CD14-positive monocyte (primary cell): Measurements from ENCODE around the gene SMG7. TPM values are rescaled to one million over a fixed set of nuclear protein-coding genes. Genes with fewer than 3 reads are reported as not detected.

Experiments
- DNase-seq, 3 donors: peaks; one replicate each; pipeline ENCODE4 v3.0.0-alpha.2; 2011 to 2022
- H2AFZ ChIP-seq: 2 replicates; pipeline ENCODE4 v1.6.0; 2012; ENCODE audit warnings: mild to moderate bottlenecking, low read depth, low read length, inconsistent platforms; ENCODE audit not compliant: insufficient read depth, poor library complexity, severe bottlenecking
- H3K27ac ChIP-seq, 2 donors: 1 replicate in 1 of 2; 2 replicates in 1 of 2; pipeline ENCODE4 v1.5.1; 2012 to 2013; ENCODE audit warnings: low read length in 2 of 2, control low read depth in 1 of 2, inconsistent platforms in 1 of 2, low read depth in 1 of 2, mild to moderate bottlenecking in 1 of 2
- H3K27me3 ChIP-seq, 2 donors: one replicate each; pipeline versions ENCODE4 v1.6.0 to v1.6.1; 2011 to 2013; ENCODE audit warnings: low read length in 2 of 2; ENCODE audit not compliant: control insufficient read depth in 2 of 2, insufficient read depth in 2 of 2
- H3K36me3 ChIP-seq, 2 donors: replicated peaks in 1 of 2; 1 replicate in 1 of 2; 2 replicates in 1 of 2; pipeline versions ENCODE4 v1.5.1 to v1.6.1; 2012 to 2013; ENCODE audit warnings: low read length in 2 of 2, control low read depth in 1 of 2, inconsistent platforms in 1 of 2, mild to moderate bottlenecking in 1 of 2; ENCODE audit not compliant: insufficient read depth in 2 of 2, control insufficient read depth in 1 of 2
- H3K4me1 ChIP-seq, 2 donors: 1 replicate in 1 of 2; 2 replicates in 1 of 2; pipeline versions ENCODE4 v1.5.1 to v1.6.1; 2012 to 2013; ENCODE audit warnings: low read length in 2 of 2, control low read depth in 1 of 2, inconsistent platforms in 1 of 2, mild to moderate bottlenecking in 1 of 2, moderate library complexity in 1 of 2; ENCODE audit not compliant: insufficient read depth in 2 of 2, control insufficient read depth in 1 of 2
- H3K4me2 ChIP-seq: replicated peaks from 2 replicates; pipeline ENCODE3; 2012; ENCODE audit warnings: low read length, moderate library complexity, mild to moderate bottlenecking; ENCODE audit not compliant: poor library complexity, severe bottlenecking; ENCODE audit errors: extremely low read depth
- H3K4me3 ChIP-seq, 3 experiments: fragments of 200-600 bp in 1 of 3; sonication (generic) in 1 of 3; replicated peaks in 1 of 3; 1 replicate in 2 of 3; 2 replicates in 1 of 3; pipeline ENCODE4 v1.5.1; 2011 to 2013; ENCODE audit warnings: low read length in 3 of 3, mild to moderate bottlenecking in 3 of 3, control low read depth in 2 of 3, low read depth in 2 of 3, inconsistent platforms in 1 of 3, moderate library complexity in 1 of 3
- H3K79me2 ChIP-seq: 2 replicates; pipeline ENCODE4 v1.6.0; 2012; ENCODE audit warnings: mild to moderate bottlenecking, control low read depth, inconsistent platforms, low read length, moderate library complexity; ENCODE audit not compliant: insufficient read depth
- H3K9ac ChIP-seq: 2 replicates; pipeline ENCODE4 v1.6.0; 2017; ENCODE audit warnings: low read length, mild to moderate bottlenecking; ENCODE audit not compliant: insufficient read depth, poor library complexity, severe bottlenecking
- H3K9me3 ChIP-seq, 2 donors: replicated peaks in 1 of 2; 1 replicate in 1 of 2; 2 replicates in 1 of 2; pipeline versions ENCODE4 v1.5.1 to v1.6.1; 2012 to 2013; ENCODE audit warnings: low read length in 2 of 2, control low read depth in 1 of 2; ENCODE audit not compliant: control insufficient read depth in 1 of 2, insufficient read depth in 1 of 2
- H4K20me1 ChIP-seq: 2 replicates; pipeline ENCODE4 v1.6.0; 2012; ENCODE audit warnings: mild to moderate bottlenecking, low read length, control low read depth, moderate library complexity; ENCODE audit not compliant: insufficient read depth
- H3K27ac Mint-ChIP-seq, 7 donors: one replicate each; pipeline ENCODE4 v1.8.0; 2020; ENCODE audit warnings: mild to moderate bottlenecking in 7 of 7, mixed read lengths in 7 of 7, moderate library complexity in 6 of 7, inconsistent platforms in 2 of 7
- H3K27me3 Mint-ChIP-seq, 3 donors: one replicate each; pipeline ENCODE4 v1.8.0; 2021 to 2022; ENCODE audit warnings: low read depth in 3 of 3, mild to moderate bottlenecking in 3 of 3, mixed read lengths in 3 of 3, moderate library complexity in 3 of 3, inconsistent platforms in 1 of 3
- H3K36me3 Mint-ChIP-seq, 2 donors: one replicate each; pipeline ENCODE4 v1.8.0; 2020; ENCODE audit warnings: mixed read lengths in 2 of 2, inconsistent platforms in 1 of 2, mild to moderate bottlenecking in 1 of 2
- H3K4me1 Mint-ChIP-seq: one replicate; pipeline ENCODE4 v1.8.0; 2020; ENCODE audit warnings: mild to moderate bottlenecking, mixed read lengths
- H3K4me3 Mint-ChIP-seq, 2 donors: one replicate each; pipeline ENCODE4 v1.8.0; 2020; ENCODE audit warnings: mild to moderate bottlenecking in 2 of 2, mixed read lengths in 2 of 2, moderate library complexity in 1 of 2
- H3K9me3 Mint-ChIP-seq, 7 donors: one replicate each; pipeline ENCODE4 v1.8.0; 2020 to 2022; ENCODE audit warnings: mixed read lengths in 7 of 7, mild to moderate bottlenecking in 6 of 7, moderate library complexity in 6 of 7, inconsistent platforms in 2 of 7
- CTCF ChIP-seq: fragments of 200-600 bp; IDR thresholded peaks from one replicate; pipeline ENCODE4 v1.8.0; 2022; ENCODE audit warnings: antibody characterized with exemption, mild to moderate bottlenecking
- WGBS: methylation state at CpG from one replicate; pipeline ENCODE4 v1.1.5; 2013; ENCODE audit warnings: missing lambda C conversion rate; ENCODE audit not compliant: insufficient coverage; 5-methylcytosine and 5-hydroxymethylcytosine counted together
- intact Hi-C, 2 donors: fragments of 100-400 bp; cut with micrococcal nuclease; formaldehyde crosslinking; loops; one replicate each; pipeline versions ENCODE4 v1.15.0 to v1.15.1; 2023
- polyA plus RNA-seq, 3 donors: library from polyadenylated mRNA; depleted of rRNA in 1 of 3; unstranded in 2 of 3; stranded (reverse) in 1 of 3; fragments of 300-500 nt in 2 of 3; fragments of >200 nt in 1 of 3; fragmentation: Illumina TruSeq in 2 of 3; gene quantifications; 1 replicate in 2 of 3; 2 replicates in 1 of 3; pipeline ENCODE4 v1.2.3, GENCODE V29; 2012 to 2021

The SMG7 gene
- polyA plus RNA-seq, 3 donors = 11.5 to 31.3 (median 19.4) TPM

GRCh38 chr1:183470147-183470960, 1.9 kb upstream of the SMG7 start:
- Histone ChIP-seq H3K36me3 (peaks cover 0 to 7% of the 10 kb centered on the region in 2 donors), H2AFZ (peak overlapping the region; percentile 97), H3K4me3 (peak overlapping the region; percentile 90 to 96 (median 95)), H3K27ac (peak overlapping the region; percentile 90 to 97), H3K9ac (peak overlapping the region; percentile 92), H4K20me1 (peaks cover 25% of the 10 kb centered on the region), H3K27me3 (no peaks in the 10 kb centered on the region), H3K4me1 (peaks cover 25 to 59% of the 10 kb centered on the region in 2 donors), H3K4me2 (peak overlapping the region; percentile 84), H3K9me3 (no peaks in the 10 kb centered on the region), H3K79me2 (peaks cover 31% of the 10 kb centered on the region)
- TF ChIP-seq CTCF = peak; percentile 36
- Mint-ChIP-seq H3K27ac (peak overlapping the region; percentile 99 to 100 (median 100)), H3K4me3 (peak overlapping the region; percentile 97 to 99), H3K27me3 (peaks cover 0 to 4% (median 2%) of the 10 kb centered on the region in 3 donors), H3K4me1 (peaks cover 31% of the 10 kb centered on the region), H3K36me3 (no peaks in the 10 kb centered on the region), H3K9me3 (peaks cover 0 to 3% (median 0%) of the 10 kb centered on the region in 7 donors)
- peak; percentile 82 to 91 (median 87) for DNase-seq
- intact Hi-C loops = loop anchor here (5.0 to 10.0 kb wide), 4 partner anchors 94 to 1284 kb away; partner anchors contain the start of genes ARPC5 (in 1 of the 2) and EDEM3 (in 1 of the 2)
- WGBS = 1% methylated on average over 21 of the region's 26 CpGs

- no peaks in the 10 kb centered on the region for H3K9me3 ChIP-seq
- H3K4me1 Mint-ChIP-seq = peaks cover 31% of the 10 kb centered on the region
Observed at GRCh38 chr1:183470961-183471742, 1.1 kb upstream of the SMG7 start.

More at GRCh38 chr1:183470961-183471742, 1.1 kb upstream of the SMG7 start:
- peak overlapping the region; percentile 92 for H3K9ac ChIP-seq
- peaks cover 39% of the 10 kb centered on the region for H3K79me2 ChIP-seq
- peak overlapping the region; percentile 97 for H2AFZ ChIP-seq
- H3K4me3 ChIP-seq = peak overlapping the region; percentile 90 to 96 (median 95)
- H3K27ac ChIP-seq = peak overlapping the region; percentile 90 to 97
- TF ChIP-seq CTCF = no peak
- WGBS = 0% methylated on average over 37 of the region's 47 CpGs
- Mint-ChIP-seq H3K9me3 (peaks cover 0 to 3% (median 0%) of the 10 kb centered on the region in 7 donors), H3K4me3 (peak overlapping the region; percentile 97 to 99), H3K36me3 (no peaks in the 10 kb centered on the region), H3K27me3 (peaks cover 0 to 4% (median 2%) of the 10 kb centered on the region in 3 donors), H3K27ac (peak overlapping the region; percentile 99 to 100 (median 100))
- H4K20me1 ChIP-seq = peaks cover 33% of the 10 kb centered on the region
- peak overlapping the region; percentile 84 for H3K4me2 ChIP-seq
- H3K4me1 ChIP-seq = peaks cover 25 to 67% of the 10 kb centered on the region in 2 donors
- peaks cover 0 to 7% of the 10 kb centered on the region in 2 donors for H3K36me3 ChIP-seq
- DNase-seq = peak; percentile 45 to 97 (median 54)
- intact Hi-C loops = loop anchor here (5.0 to 10.0 kb wide), 4 partner anchors 94 to 1284 kb away; partner anchors contain the start of genes ARPC5 (in 1 of the 2) and EDEM3 (in 1 of the 2)
- H3K27me3 ChIP-seq = no peaks in the 10 kb centered on the region
